Measurements from ENCODE around the gene RALGAPA2. TPM values are rescaled to one million over a fixed set of nuclear protein-coding genes. Genes with fewer than 3 reads are reported as not detected.
"Not testable (repeated sequence)": the region's sequence is repeated elsewhere in the genome, so short reads cannot be mapped to it uniquely, and the experiment has no call there.

Gene RALGAPA2
- total RNA-seq, 2 experiments from 2014 or later: 21.8 to 22.8 TPM

DNA sequence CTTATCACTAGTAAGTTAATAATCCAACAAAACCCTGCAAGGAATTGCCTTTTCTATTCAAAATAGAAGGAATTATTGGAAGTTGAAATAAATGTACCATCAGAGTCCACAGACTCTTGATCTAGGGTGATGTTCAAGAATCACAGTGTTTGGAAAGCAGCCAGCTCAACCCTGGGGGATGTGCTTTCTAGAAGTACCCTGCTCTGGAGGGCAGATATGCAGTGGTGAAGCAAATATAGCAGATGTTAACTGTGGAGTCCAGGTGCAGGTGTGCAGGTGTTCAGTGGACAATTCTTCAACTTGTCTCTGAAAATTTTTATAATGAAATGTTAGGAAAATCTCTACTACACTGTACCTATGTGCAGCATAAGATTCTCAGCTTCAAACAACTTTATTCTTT lies 353.6 kb downstream of the RALGAPA2 start:
- Mint-ChIP-seq H3K27me3 (ENCODE audit: low read depth) (peaks cover 40% of the 10 kb centered on the region), H3K27ac (no peak overlapping the region), H3K9me3 (ENCODE audit: insufficient read depth) (peaks cover 3% of the 10 kb centered on the region), H3K4me1 (ENCODE audit: low read depth) (peaks cover 10% of the 10 kb centered on the region), H3K4me3 (no peak overlapping the region), H3K36me3 (ENCODE audit: low read depth) (no peaks in the 10 kb centered on the region)
- no peak for DNase-seq
- ATAC-seq: no peak
- ChIA-PET POLR2A (no interaction called here), CTCF (interaction anchor here (1.4 kb wide), 1 partner anchor 1171 kb away, joined by 3 read pairs; no protein-coding TSS in a partner anchor)

DNA sequence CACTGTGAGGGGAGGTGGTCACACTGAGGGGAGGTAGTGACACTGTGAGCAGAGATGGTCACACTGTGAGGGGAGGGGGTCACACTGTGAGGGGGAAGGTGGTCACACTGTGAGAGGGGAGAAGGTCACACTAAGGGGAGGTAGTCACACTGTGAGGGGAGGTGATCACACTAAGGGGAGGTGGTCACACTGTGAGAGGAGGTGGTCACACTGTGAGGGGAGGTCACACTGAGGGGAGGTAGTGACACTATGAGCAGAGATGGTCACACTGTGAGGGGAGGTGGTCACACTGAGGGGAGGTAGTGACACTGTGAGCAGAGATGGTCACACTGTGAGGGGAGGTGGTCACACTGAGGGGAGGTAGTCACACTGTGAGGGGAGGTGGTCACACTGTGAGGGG lies 356.9 kb downstream of the RALGAPA2 start:
- POLR2A ChIA-PET; CTCF ChIA-PET; H3K4me3 Mint-ChIP-seq; ATAC-seq; H3K36me3 Mint-ChIP-seq (ENCODE audit: low read depth); H3K27ac Mint-ChIP-seq; H3K9me3 Mint-ChIP-seq (ENCODE audit: insufficient read depth); DNase-seq; H3K4me1 Mint-ChIP-seq (ENCODE audit: low read depth): not testable (repeated sequence)
- H3K27me3 Mint-ChIP-seq (ENCODE audit: low read depth): peaks cover 19% of the 10 kb centered on the region

DNA sequence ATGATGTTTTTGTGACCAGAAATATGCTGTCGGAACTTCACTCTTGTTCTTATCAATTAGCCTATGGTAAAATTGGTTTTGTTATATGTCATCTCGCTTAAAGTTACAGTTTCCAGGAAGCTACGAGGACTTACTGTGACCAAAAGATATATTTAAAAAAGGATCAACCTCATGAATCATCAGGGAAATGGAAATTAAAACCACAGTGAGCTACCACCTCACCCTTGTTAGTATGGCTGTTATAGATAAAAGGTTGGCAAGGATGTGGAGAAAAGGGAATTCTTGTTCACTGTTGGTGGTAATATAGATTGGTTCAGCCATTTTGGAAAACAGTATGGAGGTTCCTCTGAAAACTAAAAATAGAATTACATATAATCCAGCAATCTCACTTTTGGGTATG lies 358.9 kb downstream of the RALGAPA2 start:
- Mint-ChIP-seq H3K27me3 (ENCODE audit: low read depth) (peaks cover 16% of the 10 kb centered on the region), H3K36me3 (ENCODE audit: low read depth) (no peaks in the 10 kb centered on the region), H3K9me3 (ENCODE audit: insufficient read depth) (peaks cover 3% of the 10 kb centered on the region), H3K27ac (no peak overlapping the region), H3K4me1 (ENCODE audit: low read depth) (no peaks in the 10 kb centered on the region), H3K4me3 (no peak overlapping the region)
- CTCF ChIA-PET: no interaction called here
- POLR2A ChIA-PET: no interaction called here
- DNase-seq: no peak
- no peak for ATAC-seq

DNA sequence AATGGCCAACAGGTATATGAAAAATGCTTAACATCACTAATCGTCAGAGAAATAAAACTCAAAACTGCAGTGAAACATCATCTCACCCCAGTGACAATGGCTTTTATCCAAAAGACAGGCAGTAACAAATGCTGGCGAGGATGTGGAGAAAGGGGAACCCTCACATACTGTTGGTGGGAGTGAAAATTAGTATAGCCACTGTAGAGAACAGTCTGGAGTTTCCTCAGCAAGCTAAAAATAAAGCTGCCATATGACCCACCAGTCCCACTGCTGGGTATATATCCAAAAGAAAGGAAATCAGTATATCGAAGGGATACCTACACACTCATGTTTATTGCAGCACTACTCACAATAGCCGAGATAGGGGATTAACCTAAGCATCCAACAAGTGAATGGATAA lies 368.0 kb downstream of the RALGAPA2 start:
- ChIA-PET POLR2A (no interaction called here), CTCF (no interaction called here)
- Mint-ChIP-seq H3K27ac (no peak overlapping the region), H3K36me3 (ENCODE audit: low read depth) (no peaks in the 10 kb centered on the region), H3K9me3 (ENCODE audit: insufficient read depth) (peaks cover 4% of the 10 kb centered on the region), H3K4me1 (ENCODE audit: low read depth) (no peaks in the 10 kb centered on the region), H3K4me3 (no peak overlapping the region), H3K27me3 (ENCODE audit: low read depth) (peaks cover 8% of the 10 kb centered on the region)
- DNase-seq (no peak), ATAC-seq (no peak)

DNA sequence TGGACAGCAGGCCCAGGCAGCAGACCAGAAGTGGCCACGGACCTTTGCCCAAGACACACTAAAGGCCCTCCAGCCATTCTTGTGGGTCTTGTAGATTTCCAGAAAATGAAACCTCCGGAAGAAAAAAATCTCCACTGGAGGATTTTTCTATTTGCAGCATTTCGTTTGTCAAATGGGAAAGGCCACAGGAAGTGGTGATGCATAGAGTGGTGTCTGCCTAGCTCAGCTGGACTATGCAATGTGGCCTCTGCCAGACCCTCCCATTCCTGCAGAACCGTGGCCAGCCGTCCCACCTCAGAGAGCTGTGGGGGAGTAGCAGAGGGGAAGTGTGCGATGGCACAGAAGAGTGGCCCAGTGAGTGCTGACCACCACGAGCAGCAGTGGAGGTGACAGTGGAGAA lies 368.5 kb downstream of the RALGAPA2 start:
- H3K36me3 Mint-ChIP-seq (ENCODE audit: low read depth): no peaks in the 10 kb centered on the region
- ATAC-seq: no peak
- H3K4me3 Mint-ChIP-seq: no peak overlapping the region
- CTCF ChIA-PET: no interaction called here
- DNase-seq: no peak
- POLR2A ChIA-PET: no interaction called here
- peaks cover 4% of the 10 kb centered on the region for H3K9me3 Mint-ChIP-seq (ENCODE audit: insufficient read depth)
- H3K27me3 Mint-ChIP-seq (ENCODE audit: low read depth): peaks cover 4% of the 10 kb centered on the region
- no peaks in the 10 kb centered on the region for H3K4me1 Mint-ChIP-seq (ENCODE audit: low read depth)
- no peak overlapping the region for H3K27ac Mint-ChIP-seq
